GM19238 (cell line): Measurements from ENCODE around the gene MRPL39.

Experiments
- DNase-seq: peaks from one replicate; pipeline ENCODE4 v3.0.0; 2011; ENCODE audit warnings: low spot score; ENCODE audit not compliant: insufficient read length

The MRPL39 gene

DNA sequence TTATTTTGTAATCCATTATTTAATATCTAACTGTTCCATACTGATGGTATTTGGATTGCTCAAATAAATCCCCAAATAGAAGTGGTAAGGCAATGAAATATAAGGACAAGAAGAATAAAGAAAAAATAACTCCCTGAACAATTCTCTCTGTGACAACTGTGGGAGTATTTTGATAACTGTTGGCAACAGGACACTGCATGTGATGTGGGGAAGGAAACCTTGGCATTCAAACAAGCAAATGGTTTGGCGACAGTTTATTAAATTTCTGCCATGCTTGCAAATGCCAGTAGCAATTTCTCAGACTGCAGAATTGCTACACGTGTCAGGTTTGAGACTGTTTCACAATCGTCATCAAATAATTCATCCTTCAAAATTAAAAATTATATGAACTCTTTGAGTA, 8.6 kb upstream of the MRPL39 start:
- no peak for DNase-seq

DNA sequence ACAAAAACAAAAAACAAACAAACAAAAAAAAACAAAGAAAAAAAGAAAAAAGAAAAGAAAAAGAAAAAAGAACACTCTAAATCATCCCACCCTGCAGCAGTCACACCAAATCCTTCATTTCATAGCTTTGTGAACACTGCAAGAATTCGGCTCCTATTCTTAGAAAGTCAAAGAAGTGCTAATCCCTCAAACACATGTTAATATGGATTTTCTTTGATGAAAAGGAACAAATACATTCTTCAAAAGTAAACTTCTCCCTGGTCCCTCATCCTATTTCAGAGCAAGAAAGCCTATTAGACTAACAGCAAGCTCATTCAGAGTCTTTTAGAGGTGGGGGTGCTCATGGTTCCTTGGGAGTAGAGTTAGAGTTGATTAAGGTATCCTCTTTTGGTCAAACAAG, 7.2 kb upstream of the MRPL39 start:
- DNase-seq, result no peak

DNA sequence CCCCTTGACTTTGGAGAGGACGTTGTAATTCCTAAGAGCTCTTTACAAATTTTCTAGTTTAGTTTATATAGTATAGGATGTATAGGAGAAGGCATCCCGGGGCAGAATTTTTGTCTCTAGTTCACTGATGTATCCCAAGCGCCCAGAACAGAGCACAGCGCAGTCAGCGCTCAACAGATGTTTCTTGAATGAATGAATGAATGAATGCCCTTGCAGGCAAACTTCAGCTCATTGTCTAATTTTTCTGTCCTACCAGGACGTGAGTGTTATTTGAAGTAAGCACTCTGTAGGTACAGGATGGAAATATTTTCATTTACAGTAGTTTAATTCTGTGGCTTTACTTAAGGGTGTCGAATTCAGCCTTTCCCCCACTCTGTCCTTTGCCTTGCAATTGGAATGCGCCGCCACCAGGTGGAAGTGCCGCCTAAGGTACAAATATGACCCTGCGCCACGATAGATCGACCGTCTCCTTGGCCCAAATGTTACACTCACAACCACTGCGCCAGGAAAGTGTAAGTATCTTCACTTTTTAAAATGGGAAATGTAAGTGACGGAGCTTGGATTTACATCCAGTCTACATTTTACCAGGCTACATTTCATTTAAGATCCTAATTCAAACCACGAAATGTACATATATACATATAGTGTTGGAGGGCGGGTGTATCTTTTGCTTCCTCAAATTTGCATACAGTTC, 910 bp upstream of the MRPL39 start:
- DNase-seq, result peak; percentile 63

DNA sequence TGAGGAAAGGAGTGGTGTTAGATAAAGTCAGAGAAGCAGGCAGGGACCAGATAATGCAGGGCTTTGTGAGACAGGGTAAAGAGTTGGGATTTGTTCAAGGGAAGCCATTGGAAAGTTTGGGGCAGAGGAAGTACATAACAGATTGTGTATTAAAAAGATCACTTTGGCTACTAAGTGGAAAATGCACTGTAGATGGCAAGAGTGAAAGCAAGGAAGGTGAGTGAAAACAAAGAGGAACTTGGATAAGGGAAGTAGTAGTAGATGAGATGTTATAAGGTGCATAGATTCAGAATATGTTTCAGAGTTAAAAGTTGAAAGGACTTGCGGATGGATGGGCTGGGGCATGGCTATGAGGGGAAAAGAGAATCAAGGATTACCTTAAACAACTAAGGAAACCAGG, 17.4 kb downstream of the MRPL39 start:
- DNase-seq, result no peak

DNA sequence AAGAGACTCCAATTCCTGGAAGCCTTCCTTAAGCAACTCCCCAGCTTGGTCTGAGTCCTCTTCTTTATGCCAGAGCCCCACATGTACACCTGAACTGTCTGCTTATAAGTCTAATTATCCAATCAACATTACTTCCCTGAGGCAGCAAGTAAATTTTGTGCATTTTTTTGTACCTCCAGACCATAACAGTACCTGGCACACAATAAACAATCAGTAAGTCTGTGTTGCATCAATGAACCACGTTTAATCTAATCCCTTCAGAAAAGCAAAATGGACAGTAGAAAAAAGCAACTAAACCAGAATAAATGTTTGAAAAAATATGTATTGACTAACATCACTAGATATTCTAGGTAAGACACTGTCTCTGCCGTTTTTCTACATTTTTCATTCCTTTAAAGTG, 20.5 kb downstream of the MRPL39 start:
- DNase-seq, result no peak

DNA sequence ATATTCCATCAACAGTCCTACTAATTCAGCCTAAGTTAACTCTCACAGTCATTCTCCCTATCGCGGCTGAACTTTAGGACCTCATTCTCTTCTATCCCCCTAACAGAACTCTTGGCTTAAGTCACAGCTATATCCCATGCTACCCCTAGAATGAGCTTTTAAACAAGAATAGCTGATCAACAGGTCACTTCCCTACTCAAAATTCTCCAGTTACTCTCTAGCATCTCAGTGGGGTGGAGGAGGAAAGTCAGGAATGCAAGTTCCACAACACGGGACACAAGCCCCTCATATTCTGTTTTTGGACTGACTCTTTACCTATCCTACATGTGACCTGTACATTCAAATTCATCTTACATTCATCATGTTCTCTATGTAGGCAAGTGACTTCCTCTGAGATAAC, 21.0 kb downstream of the MRPL39 start:
- DNase-seq, result no peak

DNA sequence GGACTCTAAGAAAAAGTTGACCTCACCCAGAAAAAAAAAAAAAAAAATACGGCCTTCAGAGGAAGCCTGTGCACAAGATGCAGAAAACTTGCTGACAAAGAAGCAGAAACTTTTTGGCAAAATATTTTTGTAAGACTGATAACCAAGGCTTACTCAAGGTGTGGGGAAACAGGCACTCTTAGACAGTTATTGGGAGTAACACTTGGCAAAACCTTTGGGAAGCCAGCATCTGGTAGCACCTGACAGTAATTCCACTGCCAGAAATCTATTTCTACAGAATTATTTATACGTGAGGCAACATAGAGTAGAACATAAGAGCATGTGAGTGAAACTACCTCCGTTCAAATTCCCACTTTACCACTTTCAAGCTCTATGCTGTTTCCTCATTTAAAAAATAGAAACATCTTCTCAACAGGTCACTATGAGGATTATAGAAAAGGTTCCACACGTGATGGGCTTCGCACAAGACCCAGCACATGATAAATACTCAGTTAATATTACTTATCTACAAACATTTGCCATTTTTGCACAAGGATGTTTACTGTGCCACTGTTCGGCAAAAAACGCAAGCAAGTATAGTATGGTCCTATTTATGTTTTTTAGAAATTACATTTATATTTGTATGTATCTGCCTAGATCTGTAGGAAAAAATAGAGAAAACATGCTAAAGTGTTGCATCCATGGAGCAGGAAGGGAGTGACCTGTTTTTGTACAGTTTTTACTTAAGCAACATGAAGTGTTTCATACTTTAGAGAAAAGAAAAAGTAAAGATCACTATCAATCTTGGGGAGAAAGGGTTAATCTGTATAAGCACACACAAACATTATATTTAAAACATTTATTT, 22.2 kb downstream of the MRPL39 start:
- no peak for DNase-seq

DNA sequence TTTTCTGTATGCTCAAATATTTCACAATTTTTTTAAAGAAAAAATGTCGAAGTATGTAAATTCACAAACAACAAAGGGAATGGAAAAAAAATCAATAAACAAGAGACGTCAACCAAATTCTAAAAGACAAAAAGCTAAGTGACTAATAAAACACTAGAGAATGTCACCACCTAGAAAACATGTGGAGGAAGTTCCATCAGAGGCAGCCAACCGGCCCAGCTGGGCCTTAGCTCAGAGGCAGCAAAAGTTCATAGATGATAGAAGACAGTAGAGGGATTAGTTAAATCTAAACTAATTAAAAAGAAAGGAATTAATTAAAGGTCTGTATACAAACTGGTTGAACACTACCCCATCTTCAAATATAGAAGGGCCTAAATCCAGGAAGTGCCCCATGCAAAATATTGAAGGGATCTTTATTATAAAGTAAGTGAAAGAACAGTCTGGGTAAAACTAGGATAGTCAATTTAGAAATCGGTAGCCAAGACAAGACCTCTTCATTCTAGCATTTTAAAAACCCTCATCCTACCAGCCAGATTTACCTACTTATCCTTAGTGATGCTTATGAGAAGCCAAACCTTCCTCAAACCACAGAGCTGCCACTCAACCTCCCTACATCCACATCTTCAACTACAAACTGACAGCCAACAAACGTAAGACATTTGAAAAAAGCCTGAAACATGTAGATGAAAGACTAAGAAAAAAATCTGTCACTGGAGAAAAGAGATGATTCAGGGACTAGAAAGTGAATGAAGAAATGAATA, 23.7 kb downstream of the MRPL39 start:
- no peak for DNase-seq

DNA sequence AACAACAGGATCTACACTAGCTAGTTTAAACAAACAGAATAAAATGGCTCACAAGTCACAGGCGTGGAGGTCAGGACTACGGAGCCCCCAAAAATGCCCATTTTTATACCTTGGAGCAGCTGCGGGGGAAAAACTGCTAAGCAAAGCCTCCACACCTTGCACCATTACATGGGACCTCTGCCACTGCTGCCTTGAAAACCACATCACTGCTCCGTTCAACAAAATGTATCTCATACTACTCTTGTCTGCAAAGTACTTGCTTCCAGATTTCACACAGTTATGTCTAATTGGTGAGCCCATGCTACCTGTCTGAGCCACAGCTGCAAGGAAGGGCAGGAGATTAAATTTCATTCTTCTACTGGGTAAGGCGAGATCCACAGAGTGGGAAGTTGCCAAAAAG, 24.4 kb downstream of the MRPL39 start:
- DNase-seq, result no peak

DNA sequence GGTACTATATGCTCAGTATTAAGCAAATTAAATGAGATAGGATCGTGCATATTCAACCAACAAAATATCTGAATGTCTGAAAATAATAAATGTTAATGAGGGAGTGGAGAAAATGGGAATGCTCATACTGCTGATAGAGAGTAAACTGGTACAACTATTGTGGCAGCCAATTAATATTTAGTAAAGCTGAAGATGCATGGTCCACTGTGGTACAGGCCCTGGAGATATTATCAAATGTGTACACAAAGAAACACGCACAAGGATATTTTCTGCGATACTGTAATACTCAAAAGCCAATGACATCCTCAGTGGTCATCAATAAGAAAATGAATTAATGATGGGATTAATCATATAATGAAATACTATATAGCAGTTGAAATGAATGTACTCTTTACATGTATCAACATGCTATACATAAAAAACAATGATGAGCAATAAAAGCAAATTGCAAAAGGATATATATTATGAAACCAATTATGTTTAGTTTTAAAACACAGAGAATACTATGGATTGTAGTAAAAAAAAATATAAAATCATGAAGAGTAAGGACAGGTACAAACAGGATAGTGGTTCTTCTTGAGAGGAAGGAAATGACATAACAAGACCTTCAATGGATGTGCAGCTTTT, 25.0 kb downstream of the MRPL39 start:
- no peak for DNase-seq

DNA sequence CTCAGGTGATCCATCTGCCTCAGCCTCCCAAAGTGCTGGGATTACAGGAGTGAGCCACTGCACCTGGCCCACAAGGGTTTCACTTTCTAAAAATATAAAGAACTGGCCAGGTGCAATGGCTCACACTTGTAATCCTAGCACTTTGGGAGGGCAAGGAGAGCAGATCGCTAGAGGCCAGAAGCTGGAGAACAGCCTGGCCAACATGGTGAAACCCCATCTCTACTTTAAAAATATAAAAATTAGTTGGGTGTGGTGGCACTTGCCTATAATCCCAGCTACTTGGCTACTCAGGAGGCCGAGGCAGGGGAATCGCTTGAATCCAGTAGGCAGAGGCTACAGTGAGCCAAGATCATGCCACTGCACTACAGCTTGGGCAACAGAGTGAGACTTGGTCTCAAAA, 25.7 kb downstream of the MRPL39 start:
- DNase-seq, result no peak

DNA sequence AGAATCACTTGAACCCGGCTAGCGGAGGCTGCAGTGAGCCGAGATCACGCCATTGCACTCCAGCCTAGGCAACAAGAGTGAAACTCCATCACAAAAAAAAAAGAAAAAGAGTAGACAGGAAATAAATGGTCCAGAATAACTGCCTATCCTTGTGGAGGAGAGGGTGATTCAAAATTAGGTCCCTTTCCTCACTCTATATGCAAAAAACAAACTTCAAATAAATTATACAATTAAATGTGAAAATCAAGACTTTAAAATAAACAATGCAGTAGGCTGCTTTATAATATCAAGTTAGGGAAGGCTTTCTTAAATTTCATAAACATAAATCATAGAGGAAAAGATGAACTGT, 26.4 kb downstream of the MRPL39 start:
- DNase-seq, result no peak

DNA sequence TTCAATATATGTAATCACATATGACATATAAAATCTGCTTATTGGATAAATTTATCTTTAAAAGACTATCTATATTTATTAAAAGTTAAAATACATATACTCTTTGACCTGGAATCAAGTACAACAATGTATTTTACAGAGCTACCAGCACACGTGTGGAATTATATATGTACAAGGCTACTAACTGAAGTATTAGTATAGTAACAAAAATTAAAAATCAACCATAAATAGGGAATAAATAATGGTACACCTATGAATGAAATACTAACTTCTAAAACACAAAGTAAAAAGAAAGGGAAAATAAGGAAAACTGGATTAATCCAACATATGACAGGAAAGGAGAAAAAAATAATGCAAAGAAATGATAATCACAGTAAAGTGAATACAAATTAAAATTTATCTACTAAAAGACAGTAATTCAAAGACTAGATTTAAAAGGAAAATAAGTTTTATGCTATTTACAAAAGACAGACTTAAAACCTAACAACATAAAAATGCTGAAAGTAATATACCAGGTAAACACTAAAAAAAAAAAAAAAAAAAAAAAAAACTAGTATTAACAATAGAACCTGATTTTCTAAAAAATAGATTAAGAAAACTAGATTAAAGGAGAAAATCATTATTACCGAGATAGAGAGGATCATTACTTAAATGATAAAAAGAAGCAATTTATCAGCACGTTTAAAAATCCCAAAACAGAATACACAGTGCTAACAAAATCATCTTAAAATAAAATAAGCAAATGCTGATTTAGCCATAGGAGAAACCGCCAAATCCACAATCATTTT, 27.9 kb downstream of the MRPL39 start:
- DNase-seq, result no peak

DNA sequence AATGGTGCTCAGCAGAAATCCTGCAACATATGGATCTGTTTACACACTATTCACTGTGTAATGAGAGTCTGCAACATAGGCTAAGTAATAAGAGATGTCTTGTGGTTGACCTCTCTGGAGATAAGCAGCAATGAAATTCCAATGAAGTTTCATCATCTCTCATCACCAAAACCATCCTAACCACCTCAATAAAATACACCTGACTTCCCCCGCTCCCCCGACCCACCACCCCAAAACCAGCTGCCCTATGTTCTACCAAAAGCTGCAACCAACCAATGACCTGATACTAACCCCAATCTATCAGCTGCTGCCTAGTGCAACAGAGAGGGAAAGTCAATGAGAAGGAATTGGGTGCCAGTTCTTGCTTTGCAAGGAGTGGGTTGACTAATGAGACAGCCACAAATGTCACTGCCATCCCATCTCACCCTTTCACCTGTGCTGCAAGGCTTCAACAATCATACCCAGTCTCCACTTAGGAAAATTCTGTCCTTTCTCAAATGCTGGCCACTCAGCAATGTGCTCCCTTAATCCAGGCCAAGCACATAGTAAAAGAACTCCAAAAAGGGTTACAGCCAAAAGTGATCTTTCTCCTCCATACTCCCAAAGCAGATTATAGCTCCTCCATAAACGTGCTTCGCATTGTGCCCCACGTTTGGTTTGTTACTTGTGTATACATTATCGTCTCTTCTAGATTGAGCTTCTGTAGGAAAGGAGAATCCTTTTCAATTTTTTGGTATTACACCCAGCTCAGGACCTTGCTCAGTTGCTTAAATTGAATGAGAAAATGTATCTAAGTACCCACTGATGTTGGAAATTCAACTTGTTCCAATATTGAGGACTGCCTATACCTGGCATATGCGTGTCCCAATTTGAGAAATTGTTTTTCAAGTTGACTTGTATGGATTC, 29.0 kb downstream of the MRPL39 start:
- DNase-seq, result no peak

DNA sequence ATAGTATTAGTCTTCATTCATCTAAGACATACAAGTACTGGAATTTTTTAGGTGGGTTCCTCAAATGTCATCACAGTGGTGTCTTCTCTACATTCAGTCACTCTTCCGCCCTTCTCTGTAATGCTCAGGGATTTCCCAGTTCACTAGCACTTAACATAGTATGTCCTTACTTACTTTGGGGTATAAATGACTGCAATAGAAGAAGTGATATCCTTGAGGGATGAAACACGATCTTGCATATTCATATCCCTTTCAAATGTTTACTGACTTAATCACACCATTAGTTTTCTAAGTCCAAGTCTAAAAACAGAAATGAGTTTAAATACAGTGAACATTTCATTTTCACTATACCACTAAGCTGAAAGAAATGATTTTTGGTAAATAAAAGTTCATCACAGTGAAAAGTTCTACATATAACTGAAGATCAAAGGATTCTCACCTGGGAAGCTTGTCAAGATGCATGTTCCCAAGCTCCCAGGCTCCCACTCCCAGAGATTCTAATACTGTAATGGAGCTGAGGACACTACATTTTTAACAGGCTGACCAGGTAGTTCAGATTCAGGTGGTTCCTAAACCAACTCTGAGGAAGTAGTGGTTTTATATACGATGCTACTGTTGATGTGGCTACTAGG, 29.7 kb downstream of the MRPL39 start:
- DNase-seq, result no peak

DNA sequence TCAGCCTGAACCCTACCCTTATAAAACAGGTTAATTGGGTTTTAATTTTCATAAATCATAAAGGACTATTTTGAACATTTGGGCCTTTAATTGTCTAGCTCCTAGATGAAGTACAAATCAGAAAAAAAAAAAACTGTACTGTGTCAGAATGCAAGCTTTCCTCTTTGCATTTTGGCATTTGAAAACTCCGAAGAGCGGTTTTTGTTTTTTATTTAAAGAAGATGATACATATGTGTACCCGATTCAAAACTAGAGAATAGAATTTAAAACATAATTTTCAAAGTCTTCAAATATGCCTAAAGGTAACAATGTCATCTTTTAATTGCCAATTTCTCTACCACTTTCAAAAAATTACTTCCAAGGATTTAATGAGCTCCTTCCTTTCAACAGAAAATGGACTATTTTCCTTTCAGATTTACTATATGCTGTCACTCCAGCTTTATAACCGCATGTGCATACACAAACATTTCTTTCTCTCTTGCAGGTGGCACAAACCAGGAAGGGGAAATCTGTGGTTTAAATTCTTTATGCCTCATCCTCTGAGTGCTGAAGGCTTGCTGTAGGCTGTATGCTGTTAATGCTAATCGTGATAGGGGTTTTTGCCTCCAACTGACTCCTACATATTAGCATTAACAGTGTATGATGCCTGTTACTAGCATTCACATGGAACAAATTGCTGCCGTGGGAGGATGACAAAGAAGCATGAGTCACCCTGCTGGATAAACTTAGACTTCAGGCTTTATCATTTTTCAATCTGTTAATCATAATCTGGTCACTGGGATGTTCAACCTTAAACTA, 33.7 kb downstream of the MRPL39 start:
- DNase-seq, result no peak

DNA sequence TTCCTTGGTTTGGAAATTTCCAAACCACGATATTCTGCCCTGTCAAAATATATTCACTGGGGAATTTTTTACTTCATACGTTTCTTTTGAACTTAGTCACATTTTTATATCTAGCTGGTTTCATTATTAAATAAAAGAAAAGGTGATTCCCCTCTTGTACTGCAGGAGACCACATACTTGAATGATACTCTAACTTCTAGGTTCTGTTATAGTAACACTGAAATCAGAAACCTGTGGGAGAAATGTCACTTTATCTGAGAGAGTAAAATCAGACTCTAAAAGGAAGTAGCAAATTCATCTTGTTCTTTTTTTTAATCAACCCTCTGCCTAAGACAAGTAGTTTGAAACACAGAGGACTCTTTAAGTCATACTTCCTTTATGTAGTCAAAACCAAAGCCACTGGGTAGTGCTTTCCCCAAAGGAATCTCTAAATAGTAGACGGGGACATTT, 34.4 kb downstream of the MRPL39 start:
- no peak for DNase-seq

DNA sequence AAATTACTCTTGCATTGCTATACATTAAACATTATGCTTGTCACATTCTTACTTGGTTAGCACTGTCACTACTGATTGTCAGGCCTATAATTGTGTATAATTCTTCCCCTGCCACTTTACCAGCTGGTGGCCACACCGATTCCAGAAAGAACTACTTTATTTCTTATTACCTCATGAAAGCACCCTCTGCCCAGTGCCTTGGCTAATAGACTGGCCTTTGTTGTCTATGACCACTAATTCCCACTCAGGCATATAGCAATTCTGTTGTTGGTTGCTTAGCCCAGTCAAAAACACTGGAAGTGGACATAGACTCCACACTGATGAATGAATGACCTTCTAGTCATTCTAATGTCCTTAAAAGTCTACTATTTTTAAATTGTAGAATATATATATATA, 35.6 kb downstream of the MRPL39 start:
- DNase-seq, result no peak

DNA sequence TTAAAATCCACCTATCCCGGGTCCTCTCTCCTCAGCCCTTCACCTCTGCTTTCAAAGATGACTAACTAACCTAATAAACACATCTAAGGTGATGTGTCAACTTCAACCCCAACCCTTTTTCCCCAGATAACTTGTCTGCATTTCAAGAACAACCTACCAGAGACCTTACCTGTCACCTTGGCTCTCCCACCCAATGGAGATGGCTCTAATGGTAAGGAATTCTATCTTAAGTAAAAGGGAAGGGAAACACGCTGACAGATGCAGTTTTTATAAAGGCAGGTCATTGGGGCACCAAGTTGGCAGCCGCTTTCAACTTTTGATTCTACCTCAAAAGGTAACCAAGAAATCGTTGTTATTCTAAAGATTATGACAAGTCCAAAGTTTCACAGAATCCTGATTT, 37.6 kb downstream of the MRPL39 start:
- no peak for DNase-seq
